Prostate gland (tissue), 2 donors: ENCODE measurements around the gene DLG2. TPM values are rescaled to one million over a fixed set of nuclear protein-coding genes. Genes with fewer than 3 reads are reported as not detected.

Source experiments
- DNase-seq: peaks from one replicate; pipeline ENCODE4 v3.0.0-alpha.2; 2019; ENCODE audit warnings: low spot score
- H3K27ac ChIP-seq, 2 donors: fragments of 200-600 bp; sonication (generic); 2 replicates each; pipeline ENCODE4 v1.5.1; 2017 to 2019
- H3K27me3 ChIP-seq: fragments of 200-600 bp; sonication (generic); replicated peaks from 2 replicates; pipeline ENCODE4 v1.5.1; 2019; ENCODE audit not compliant: insufficient read depth
- H3K36me3 ChIP-seq, 2 donors: fragments of 200-600 bp; sonication (generic); 1 replicate in 1 of 2; 2 replicates in 1 of 2; pipeline versions ENCODE4 v1.5.1 to v1.8.1; 2017 to 2019
- H3K4me1 ChIP-seq: fragments of 200-600 bp; sonication (generic); replicated peaks from 2 replicates; pipeline ENCODE4 v1.5.1; 2019
- H3K4me3 ChIP-seq, 2 donors: fragments of 200-600 bp; sonication (generic); 2 replicates each; pipeline ENCODE4 v1.5.1; 2017 to 2019
- H3K9me3 ChIP-seq: fragments of 200-600 bp; sonication (generic); 2 replicates; pipeline ENCODE4 v1.5.1; 2017
- POLR2A ChIP-seq: fragments of 450-650 bp; IDR thresholded peaks from one replicate; pipeline ENCODE4 v1.6.1; 2016; ENCODE audit warnings: antibody characterized with exemption, mild to moderate bottlenecking
- POLR2AphosphoS5 ChIP-seq: sonication (generic); formaldehyde crosslinking; IDR thresholded peaks from one replicate; pipeline ENCODE4 v1.6.1; 2017; ENCODE audit warnings: antibody characterized with exemption
- WGBS: methylation state at CpG from one replicate; pipeline ENCODE4 v1.1.5; 2018; 5-methylcytosine and 5-hydroxymethylcytosine counted together
- intact Hi-C: fragments of 100-400 bp; cut with DNase I; formaldehyde crosslinking; loops from one replicate; pipeline ENCODE4 v1.14.2; 2022
- total RNA-seq, 2 donors: library from RNA; depleted of rRNA; stranded (reverse); fragments of >200 nt; gene quantifications; one replicate each; pipeline ENCODE4 v1.1.0, GENCODE V29; 2016
- TF ChIP-seq, protein P1 (sequence below), 4 experiments: fragments of 200-600 bp in 2 of 4; fragments of 450-650 bp in 2 of 4; sonication (generic) in 2 of 4; IDR thresholded peaks; 1 replicate in 3 of 4; 2 replicates in 1 of 4; pipeline ENCODE4 v1.5.1; 2016 to 2019; ENCODE audit warnings: antibody characterized with exemption in 4 of 4, mild to moderate bottlenecking in 2 of 4, moderate library complexity in 2 of 4

Gene DLG2
- total RNA-seq, 2 donors from 2014 or later = 9.8 to 16.2 TPM

DNA sequence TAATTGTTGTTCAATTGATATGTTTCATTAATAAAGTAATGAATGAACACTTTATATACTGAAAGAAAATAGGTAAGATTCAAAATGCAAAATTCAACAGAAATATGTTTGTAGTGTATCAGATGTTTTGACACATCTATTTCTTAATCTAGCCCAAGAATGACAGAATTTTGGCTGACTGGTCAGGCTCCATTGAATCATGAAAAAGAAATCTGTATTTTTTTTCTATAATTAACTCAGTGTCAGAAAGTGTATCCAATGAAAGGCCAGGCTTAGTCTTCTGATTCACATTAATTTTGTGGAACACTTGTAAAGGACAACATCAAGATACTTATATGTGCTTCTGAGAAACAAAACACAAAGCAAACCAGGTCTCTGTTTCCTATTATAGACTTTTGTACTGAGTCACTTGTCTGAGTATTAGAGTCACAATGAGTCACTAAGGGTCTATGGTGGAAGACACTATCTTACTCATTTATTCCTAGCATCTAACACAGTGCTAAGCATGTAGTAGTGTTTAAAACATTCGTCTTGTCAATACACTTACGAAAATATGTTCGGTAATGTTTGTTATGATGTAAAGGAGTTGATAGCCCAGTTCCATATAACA lies 2043.3 kb downstream of the DLG2 start:
- DNase-seq = no peak
- no peaks in the 10 kb centered on the region for H3K4me1 ChIP-seq
- 94% methylated on average over 3 of the region's 3 CpGs for WGBS
- no peak for TF ChIP-seq POLR2AphosphoS5
- TF ChIP-seq, protein P1, sequence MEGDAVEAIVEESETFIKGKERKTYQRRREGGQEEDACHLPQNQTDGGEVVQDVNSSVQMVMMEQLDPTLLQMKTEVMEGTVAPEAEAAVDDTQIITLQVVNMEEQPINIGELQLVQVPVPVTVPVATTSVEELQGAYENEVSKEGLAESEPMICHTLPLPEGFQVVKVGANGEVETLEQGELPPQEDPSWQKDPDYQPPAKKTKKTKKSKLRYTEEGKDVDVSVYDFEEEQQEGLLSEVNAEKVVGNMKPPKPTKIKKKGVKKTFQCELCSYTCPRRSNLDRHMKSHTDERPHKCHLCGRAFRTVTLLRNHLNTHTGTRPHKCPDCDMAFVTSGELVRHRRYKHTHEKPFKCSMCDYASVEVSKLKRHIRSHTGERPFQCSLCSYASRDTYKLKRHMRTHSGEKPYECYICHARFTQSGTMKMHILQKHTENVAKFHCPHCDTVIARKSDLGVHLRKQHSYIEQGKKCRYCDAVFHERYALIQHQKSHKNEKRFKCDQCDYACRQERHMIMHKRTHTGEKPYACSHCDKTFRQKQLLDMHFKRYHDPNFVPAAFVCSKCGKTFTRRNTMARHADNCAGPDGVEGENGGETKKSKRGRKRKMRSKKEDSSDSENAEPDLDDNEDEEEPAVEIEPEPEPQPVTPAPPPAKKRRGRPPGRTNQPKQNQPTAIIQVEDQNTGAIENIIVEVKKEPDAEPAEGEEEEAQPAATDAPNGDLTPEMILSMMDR (IDR thresholded peaks at IDR 0.05) = no peak
- TF ChIP-seq POLR2A = no peak
- no peaks in the 10 kb centered on the region for H3K9me3 ChIP-seq
- H3K4me3 ChIP-seq = no peak overlapping the region
- H3K27ac ChIP-seq = no peak overlapping the region
- H3K36me3 ChIP-seq = no peaks in the 10 kb centered on the region
- H3K27me3 ChIP-seq = no peaks in the 10 kb centered on the region
- intact Hi-C loops = no loop called here

DNA sequence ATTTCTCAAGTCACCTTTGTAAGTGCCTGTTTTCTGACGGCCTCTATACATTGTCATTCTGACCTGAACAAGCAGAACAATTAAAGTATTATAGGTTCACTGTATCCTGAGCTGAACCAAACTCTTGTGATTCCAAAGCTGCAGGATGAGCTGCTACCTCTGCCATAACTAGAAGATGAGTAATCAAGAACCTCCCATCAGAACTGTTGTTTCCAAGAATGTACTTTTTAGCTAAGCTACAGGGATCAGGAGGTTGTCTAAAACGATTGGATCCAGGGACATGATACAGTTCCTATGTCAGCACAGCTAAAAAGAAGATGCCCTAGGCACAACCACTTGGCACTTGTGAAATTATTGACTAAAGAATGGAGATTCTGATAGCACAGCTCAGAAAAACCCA lies 2052.6 kb downstream of the DLG2 start:
- Histone ChIP-seq H3K36me3 (no peaks in the 10 kb centered on the region), H3K27me3 (no peaks in the 10 kb centered on the region), H3K4me3 (no peak overlapping the region), H3K9me3 (no peaks in the 10 kb centered on the region), H3K4me1 (no peaks in the 10 kb centered on the region), H3K27ac (no peak overlapping the region)
- intact Hi-C loops = no loop called here
- DNase-seq = no peak
- TF ChIP-seq, protein P1 (IDR thresholded peaks at IDR 0.05) = no peak
- TF ChIP-seq POLR2AphosphoS5 (no peak), POLR2A (no peak)
- 64% methylated on average over 2 of the region's 2 CpGs for WGBS

DNA sequence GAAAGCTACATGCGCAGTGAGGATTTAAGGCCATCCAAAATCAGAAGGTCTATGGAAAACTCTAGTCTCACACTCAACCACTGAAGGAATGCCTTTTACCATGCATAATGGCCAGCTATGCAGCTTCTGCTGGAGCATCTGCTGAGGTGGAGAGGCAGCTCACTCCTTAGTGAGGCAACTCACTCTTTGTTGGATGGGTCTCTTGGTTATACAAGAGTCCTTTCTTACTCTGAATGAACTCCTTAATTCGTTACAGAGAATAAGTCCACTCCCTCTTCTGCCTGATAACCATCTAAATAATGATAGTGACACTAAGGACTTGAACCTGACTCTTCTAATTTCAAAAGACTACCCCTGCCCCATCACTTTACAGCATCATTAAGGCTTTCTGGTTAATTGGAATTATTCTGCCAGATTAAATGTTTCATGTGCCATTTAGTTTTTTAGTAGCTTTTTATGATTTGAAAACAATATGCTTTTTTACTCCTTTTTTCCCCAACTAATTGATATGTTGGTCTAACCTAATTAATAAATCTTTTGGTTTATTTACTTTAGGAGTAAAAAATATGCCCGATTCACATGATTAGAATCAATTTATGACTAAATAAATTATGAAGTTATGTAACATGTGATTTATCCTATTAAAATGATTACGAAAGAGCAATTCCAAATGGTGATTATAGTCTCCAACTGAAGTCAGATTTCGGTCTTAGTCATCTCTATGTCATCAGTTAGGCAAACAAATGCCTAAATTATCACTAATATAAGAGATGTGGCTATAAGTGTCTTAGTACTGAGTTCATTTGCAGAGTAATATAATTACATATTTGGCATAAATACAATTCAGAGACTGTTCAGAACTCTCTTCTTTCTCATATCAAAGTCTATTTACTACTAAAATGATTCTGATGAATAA lies 2054.3 kb downstream of the DLG2 start:
- Histone ChIP-seq H3K4me3 (no peak overlapping the region), H3K9me3 (no peaks in the 10 kb centered on the region), H3K27me3 (no peaks in the 10 kb centered on the region), H3K4me1 (no peaks in the 10 kb centered on the region), H3K27ac (no peak overlapping the region), H3K36me3 (no peaks in the 10 kb centered on the region)
- intact Hi-C loops = no loop called here
- no peak for DNase-seq
- WGBS = 70% methylated on average over 5 of the region's 5 CpGs
- TF ChIP-seq, protein P1 (IDR thresholded peaks at IDR 0.05) = no peak
- no peak for TF ChIP-seq POLR2AphosphoS5
- TF ChIP-seq POLR2A = no peak

DNA sequence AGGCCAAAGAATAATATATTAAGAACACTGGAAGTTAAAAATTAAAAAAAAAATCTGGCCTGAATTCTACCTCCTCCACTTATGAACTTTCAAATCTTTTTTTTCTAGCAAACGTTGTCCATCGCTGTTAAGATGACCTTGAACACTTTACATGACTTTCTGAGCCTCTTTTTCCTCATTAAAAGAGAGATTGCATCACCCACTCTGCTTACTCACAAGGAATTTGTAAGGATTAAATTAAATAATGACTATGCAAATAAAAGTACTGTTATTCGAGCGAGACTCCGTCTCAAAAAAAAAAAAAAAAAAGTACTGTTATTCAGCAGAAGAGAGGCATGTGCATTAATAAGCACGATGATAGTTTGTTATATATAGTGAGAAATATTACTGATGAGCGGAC lies 2055.8 kb downstream of the DLG2 start:
- Histone ChIP-seq H3K36me3 (no peaks in the 10 kb centered on the region), H3K27ac (no peak overlapping the region), H3K9me3 (no peaks in the 10 kb centered on the region), H3K4me3 (no peak overlapping the region), H3K4me1 (no peaks in the 10 kb centered on the region), H3K27me3 (no peaks in the 10 kb centered on the region)
- intact Hi-C loops = no loop called here
- no peak for TF ChIP-seq POLR2AphosphoS5
- TF ChIP-seq, protein P1 (IDR thresholded peaks at IDR 0.05) = no peak
- no peak for TF ChIP-seq POLR2A
- DNase-seq = no peak
- 69% methylated on average over 7 of the region's 7 CpGs for WGBS
